SK-N-SH treated with all-trans-retinoic acid at 6 μM for 48 hours (cell line): ENCODE data around the gene SLC6A7.

ENCODE experiments used
- ATAC-seq: fragments of 200-7000 bp; cut with Tn5 transposase; 3 replicates; pipeline ENCODE4 v1.9.1; 2020; ENCODE audit warnings: mild to moderate bottlenecking, moderate library complexity
- ARNTL ChIP-seq: fragments of 450-650 bp; formaldehyde crosslinking; IDR thresholded peaks from 2 replicates; pipeline ENCODE4 v1.5.0; 2020; ENCODE audit warnings: low read depth, mild to moderate bottlenecking, moderate library complexity, borderline replicate concordance
- BACH2 ChIP-seq: fragments of 250-450 bp; sonication (Bioruptor Pico); IDR thresholded peaks from 2 replicates; pipeline ENCODE4 v1.9.0; 2021; ENCODE audit warnings: mild to moderate bottlenecking, borderline replicate concordance
- CSDC2 ChIP-seq: fragments of 250-450 bp; sonication (Bioruptor Pico); IDR thresholded peaks from 2 replicates; pipeline ENCODE4 v1.5.0; 2020; ENCODE audit warnings: mild to moderate bottlenecking, moderate library complexity
- ESRRG ChIP-seq: fragments of 250-450 bp; sonication (Bioruptor Pico); IDR thresholded peaks from 2 replicates; pipeline ENCODE4 v1.6.1; 2021; ENCODE audit warnings: mild to moderate bottlenecking
- ISL1 ChIP-seq: fragments of 250-450 bp; sonication (Bioruptor Pico); IDR thresholded peaks from 2 replicates; pipeline ENCODE4 v2.1.2; 2022; ENCODE audit warnings: mild to moderate bottlenecking, moderate library complexity
- OSR1 ChIP-seq: fragments of 250-450 bp; sonication (Bioruptor Pico); IDR thresholded peaks from 2 replicates; pipeline ENCODE4 v1.8.0; 2022; ENCODE audit warnings: moderate library complexity, mild to moderate bottlenecking, inconsistent platforms
- PPARA ChIP-seq: fragments of 250-450 bp; sonication (Bioruptor Pico); IDR thresholded peaks from 2 replicates; pipeline ENCODE4 v1.5.0; 2020; ENCODE audit warnings: mild to moderate bottlenecking, borderline replicate concordance
- RARB ChIP-seq: fragments of 250-450 bp; sonication (Bioruptor Pico); IDR thresholded peaks from 2 replicates; pipeline ENCODE4 v1.8.0; 2021; ENCODE audit warnings: mild to moderate bottlenecking, moderate library complexity
- SNAI2 ChIP-seq: fragments of 250-450 bp; sonication (Bioruptor Pico); IDR thresholded peaks from 2 replicates; pipeline ENCODE4 v1.5.0; 2020; ENCODE audit warnings: mild to moderate bottlenecking, moderate library complexity
- TCF4 ChIP-seq: fragments of 250-450 bp; sonication (Bioruptor Pico); IDR thresholded peaks from 2 replicates; pipeline ENCODE4 v1.8.0; 2021; ENCODE audit warnings: mild to moderate bottlenecking, moderate library complexity, borderline replicate concordance
- TOX ChIP-seq: fragments of 250-450 bp; sonication (Bioruptor Pico); IDR thresholded peaks from 2 replicates; pipeline ENCODE4 v1.8.0; 2021; ENCODE audit warnings: mild to moderate bottlenecking, moderate library complexity, borderline replicate concordance
- ZC3H10 ChIP-seq: fragments of 250-450 bp; sonication (Bioruptor Pico); IDR thresholded peaks from 2 replicates; pipeline ENCODE4 v1.5.1; 2021; ENCODE audit warnings: mild to moderate bottlenecking, moderate library complexity
- ZFP3 ChIP-seq: fragments of 250-450 bp; sonication (Bioruptor Pico); IDR thresholded peaks from 2 replicates; pipeline ENCODE4 v1.5.0; 2020; ENCODE audit warnings: mild to moderate bottlenecking, moderate library complexity
- ZFP30 ChIP-seq: fragments of 450-650 bp; formaldehyde crosslinking; IDR thresholded peaks from 2 replicates; pipeline ENCODE4 v1.5.0; 2022; ENCODE audit warnings: mild to moderate bottlenecking, moderate library complexity
- ZNF565 ChIP-seq: fragments of 450-650 bp; formaldehyde crosslinking; conservative IDR thresholded peaks from 2 replicates; pipeline ENCODE4 v1.5.0; 2020; ENCODE audit warnings: low read depth, mild to moderate bottlenecking, moderate library complexity
- ZNF70 ChIP-seq: fragments of 450-650 bp; formaldehyde crosslinking; IDR thresholded peaks from 2 replicates; pipeline ENCODE4 v1.5.0; 2020; ENCODE audit warnings: mild to moderate bottlenecking, moderate library complexity
- ZNF8 ChIP-seq: fragments of 450-650 bp; formaldehyde crosslinking; IDR thresholded peaks from 2 replicates; pipeline ENCODE4 v1.5.0; 2020; ENCODE audit warnings: mild to moderate bottlenecking, moderate library complexity
- TF ChIP-seq, protein P1 (sequence below): fragments of 250-450 bp; sonication (Bioruptor Pico); IDR thresholded peaks from 2 replicates; pipeline ENCODE4 v1.5.1; 2021; ENCODE audit warnings: mild to moderate bottlenecking, moderate library complexity
- TF ChIP-seq, protein P2 (sequence below): fragments of 250-450 bp; sonication (Bioruptor Pico); IDR thresholded peaks from 2 replicates; pipeline ENCODE4 v1.5.0; 2020; ENCODE audit warnings: mild to moderate bottlenecking, moderate library complexity
- TF ChIP-seq, protein P3 (sequence below): fragments of 250-450 bp; sonication (Bioruptor Pico); IDR thresholded peaks from 2 replicates; pipeline ENCODE4 v1.8.0; 2020; ENCODE audit warnings: mild to moderate bottlenecking, moderate library complexity, borderline replicate concordance
- TF ChIP-seq, protein P4 (sequence below): fragments of 250-450 bp; sonication (Bioruptor Pico); IDR thresholded peaks from 2 replicates; pipeline ENCODE4 v1.5.1; 2020; ENCODE audit warnings: low read depth, mild to moderate bottlenecking, moderate library complexity
- TF ChIP-seq, protein P5 (sequence below): fragments of 250-450 bp; sonication (Bioruptor Pico); IDR thresholded peaks from 2 replicates; pipeline ENCODE4 v1.8.0; 2021; ENCODE audit warnings: low read depth, mild to moderate bottlenecking, moderate library complexity, borderline replicate concordance

Gene SLC6A7

DNA sequence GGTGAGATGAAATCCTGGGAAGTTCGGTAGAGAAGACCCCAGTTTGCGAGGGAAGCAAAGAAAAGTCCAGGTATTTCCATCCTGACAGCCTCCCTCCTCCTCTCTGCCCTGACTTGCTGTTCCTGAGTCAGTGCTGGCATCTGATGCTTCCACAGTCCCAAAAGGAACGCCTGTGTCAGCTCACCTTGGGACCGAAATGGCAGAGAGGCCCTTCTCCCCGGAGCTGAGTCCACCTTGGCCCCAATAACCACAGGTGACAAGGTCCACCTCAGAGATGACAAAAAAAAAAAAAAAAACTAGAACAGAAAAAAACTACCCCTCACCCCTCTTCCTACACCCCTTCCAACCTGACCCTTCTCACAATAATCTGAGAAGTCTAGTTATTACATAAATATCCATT lies 31.6 kb downstream of the SLC6A7 start:
- TF ChIP-seq ZFP3 (CRISPR knock-in tag) (no peak), ISL1 (CRISPR knock-in tag) (no peak), ZNF70 (CRISPR knock-in tag) (no peak), RARB (CRISPR knock-in tag) (no peak), TCF4 (CRISPR knock-in tag) (no peak), ZNF8 (CRISPR knock-in tag) (no peak), PPARA (CRISPR knock-in tag) (no peak)
- TF ChIP-seq, protein P1, sequence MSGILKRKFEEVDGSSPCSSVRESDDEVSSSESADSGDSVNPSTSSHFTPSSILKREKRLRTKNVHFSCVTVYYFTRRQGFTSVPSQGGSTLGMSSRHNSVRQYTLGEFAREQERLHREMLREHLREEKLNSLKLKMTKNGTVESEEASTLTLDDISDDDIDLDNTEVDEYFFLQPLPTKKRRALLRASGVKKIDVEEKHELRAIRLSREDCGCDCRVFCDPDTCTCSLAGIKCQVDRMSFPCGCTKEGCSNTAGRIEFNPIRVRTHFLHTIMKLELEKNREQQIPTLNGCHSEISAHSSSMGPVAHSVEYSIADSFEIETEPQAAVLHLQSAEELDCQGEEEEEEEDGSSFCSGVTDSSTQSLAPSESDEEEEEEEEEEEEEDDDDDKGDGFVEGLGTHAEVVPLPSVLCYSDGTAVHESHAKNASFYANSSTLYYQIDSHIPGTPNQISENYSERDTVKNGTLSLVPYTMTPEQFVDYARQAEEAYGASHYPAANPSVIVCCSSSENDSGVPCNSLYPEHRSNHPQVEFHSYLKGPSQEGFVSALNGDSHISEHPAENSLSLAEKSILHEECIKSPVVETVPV (CRISPR knock-in tag): no peak
- TF ChIP-seq, protein P2, sequence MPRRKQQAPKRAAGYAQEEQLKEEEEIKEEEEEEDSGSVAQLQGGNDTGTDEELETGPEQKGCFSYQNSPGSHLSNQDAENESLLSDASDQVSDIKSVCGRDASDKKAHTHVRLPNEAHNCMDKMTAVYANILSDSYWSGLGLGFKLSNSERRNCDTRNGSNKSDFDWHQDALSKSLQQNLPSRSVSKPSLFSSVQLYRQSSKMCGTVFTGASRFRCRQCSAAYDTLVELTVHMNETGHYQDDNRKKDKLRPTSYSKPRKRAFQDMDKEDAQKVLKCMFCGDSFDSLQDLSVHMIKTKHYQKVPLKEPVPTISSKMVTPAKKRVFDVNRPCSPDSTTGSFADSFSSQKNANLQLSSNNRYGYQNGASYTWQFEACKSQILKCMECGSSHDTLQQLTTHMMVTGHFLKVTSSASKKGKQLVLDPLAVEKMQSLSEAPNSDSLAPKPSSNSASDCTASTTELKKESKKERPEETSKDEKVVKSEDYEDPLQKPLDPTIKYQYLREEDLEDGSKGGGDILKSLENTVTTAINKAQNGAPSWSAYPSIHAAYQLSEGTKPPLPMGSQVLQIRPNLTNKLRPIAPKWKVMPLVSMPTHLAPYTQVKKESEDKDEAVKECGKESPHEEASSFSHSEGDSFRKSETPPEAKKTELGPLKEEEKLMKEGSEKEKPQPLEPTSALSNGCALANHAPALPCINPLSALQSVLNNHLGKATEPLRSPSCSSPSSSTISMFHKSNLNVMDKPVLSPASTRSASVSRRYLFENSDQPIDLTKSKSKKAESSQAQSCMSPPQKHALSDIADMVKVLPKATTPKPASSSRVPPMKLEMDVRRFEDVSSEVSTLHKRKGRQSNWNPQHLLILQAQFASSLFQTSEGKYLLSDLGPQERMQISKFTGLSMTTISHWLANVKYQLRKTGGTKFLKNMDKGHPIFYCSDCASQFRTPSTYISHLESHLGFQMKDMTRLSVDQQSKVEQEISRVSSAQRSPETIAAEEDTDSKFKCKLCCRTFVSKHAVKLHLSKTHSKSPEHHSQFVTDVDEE (CRISPR knock-in tag): no peak
- ATAC-seq: no peak

DNA sequence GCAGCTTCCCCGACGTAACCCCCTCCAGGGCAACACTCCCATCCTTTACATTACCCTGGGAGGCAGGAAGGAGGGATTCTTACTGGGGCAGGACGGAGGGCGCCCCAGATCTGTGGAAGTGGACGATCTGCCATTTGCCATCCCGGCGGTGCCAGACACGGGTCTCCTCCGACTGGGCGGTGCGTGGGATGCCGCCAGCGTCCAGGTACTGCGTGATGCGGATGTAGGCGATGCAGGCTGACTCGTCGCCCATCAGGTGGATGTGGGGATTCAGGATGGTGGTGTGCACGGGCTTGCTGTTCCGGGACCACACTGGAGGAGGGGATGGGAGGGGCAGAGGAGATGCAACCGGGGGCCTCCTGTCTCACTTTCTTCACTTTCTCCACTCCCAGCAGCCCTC lies 33.0 kb downstream of the SLC6A7 start:
- no peak for ATAC-seq
- TF ChIP-seq, protein P3, sequence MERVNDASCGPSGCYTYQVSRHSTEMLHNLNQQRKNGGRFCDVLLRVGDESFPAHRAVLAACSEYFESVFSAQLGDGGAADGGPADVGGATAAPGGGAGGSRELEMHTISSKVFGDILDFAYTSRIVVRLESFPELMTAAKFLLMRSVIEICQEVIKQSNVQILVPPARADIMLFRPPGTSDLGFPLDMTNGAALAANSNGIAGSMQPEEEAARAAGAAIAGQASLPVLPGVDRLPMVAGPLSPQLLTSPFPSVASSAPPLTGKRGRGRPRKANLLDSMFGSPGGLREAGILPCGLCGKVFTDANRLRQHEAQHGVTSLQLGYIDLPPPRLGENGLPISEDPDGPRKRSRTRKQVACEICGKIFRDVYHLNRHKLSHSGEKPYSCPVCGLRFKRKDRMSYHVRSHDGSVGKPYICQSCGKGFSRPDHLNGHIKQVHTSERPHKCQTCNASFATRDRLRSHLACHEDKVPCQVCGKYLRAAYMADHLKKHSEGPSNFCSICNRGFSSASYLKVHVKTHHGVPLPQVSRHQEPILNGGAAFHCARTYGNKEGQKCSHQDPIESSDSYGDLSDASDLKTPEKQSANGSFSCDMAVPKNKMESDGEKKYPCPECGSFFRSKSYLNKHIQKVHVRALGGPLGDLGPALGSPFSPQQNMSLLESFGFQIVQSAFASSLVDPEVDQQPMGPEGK (CRISPR knock-in tag): no peak
- TF ChIP-seq, protein P4, sequence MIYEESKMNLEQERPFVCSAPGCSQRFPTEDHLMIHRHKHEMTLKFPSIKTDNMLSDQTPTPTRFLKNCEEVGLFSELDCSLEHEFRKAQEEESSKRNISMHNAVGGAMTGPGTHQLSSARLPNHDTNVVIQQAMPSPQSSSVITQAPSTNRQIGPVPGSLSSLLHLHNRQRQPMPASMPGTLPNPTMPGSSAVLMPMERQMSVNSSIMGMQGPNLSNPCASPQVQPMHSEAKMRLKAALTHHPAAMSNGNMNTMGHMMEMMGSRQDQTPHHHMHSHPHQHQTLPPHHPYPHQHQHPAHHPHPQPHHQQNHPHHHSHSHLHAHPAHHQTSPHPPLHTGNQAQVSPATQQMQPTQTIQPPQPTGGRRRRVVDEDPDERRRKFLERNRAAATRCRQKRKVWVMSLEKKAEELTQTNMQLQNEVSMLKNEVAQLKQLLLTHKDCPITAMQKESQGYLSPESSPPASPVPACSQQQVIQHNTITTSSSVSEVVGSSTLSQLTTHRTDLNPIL (CRISPR knock-in tag): no peak
- TF ChIP-seq RARB (CRISPR knock-in tag) (no peak), OSR1 (CRISPR knock-in tag) (no peak), ZNF565 (no peak), ARNTL (CRISPR knock-in tag) (no peak), TOX (no peak), ZFP30 (CRISPR knock-in tag) (no peak), ZFP3 (CRISPR knock-in tag) (no peak), SNAI2 (no peak), ZC3H10 (no peak), ESRRG (no peak), CSDC2 (CRISPR knock-in tag) (no peak), TCF4 (CRISPR knock-in tag) (no peak), ISL1 (CRISPR knock-in tag) (no peak), ZNF8 (CRISPR knock-in tag) (no peak)
- TF ChIP-seq, protein P1 (CRISPR knock-in tag): no peak

DNA sequence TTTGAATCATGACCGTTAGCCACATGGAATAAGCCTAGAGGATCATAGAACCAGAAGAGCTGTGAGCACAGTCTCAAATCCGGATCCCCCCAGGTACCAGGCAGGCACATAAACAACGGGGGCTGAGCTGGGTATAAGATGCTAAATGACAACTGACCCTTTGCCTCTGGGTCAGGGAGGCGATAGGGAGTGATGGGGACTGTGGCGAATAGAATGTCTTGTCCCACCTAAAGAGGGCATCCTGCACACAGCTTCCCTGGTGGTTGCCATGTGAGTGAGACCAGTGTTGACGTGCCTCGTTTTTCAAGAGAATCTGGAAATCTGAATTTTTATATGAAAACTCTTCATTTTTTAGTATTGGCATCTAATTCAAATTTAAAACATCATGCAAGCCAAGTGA lies 33.6 kb downstream of the SLC6A7 start:
- no peak for ATAC-seq
- TF ChIP-seq ZFP30 (CRISPR knock-in tag) (no peak), ZFP3 (CRISPR knock-in tag) (no peak), CSDC2 (CRISPR knock-in tag) (no peak), BACH2 (CRISPR knock-in tag) (no peak)
- TF ChIP-seq, protein P3 (CRISPR knock-in tag): no peak
- TF ChIP-seq, protein P1 (CRISPR knock-in tag): no peak
- TF ChIP-seq, protein P5, sequence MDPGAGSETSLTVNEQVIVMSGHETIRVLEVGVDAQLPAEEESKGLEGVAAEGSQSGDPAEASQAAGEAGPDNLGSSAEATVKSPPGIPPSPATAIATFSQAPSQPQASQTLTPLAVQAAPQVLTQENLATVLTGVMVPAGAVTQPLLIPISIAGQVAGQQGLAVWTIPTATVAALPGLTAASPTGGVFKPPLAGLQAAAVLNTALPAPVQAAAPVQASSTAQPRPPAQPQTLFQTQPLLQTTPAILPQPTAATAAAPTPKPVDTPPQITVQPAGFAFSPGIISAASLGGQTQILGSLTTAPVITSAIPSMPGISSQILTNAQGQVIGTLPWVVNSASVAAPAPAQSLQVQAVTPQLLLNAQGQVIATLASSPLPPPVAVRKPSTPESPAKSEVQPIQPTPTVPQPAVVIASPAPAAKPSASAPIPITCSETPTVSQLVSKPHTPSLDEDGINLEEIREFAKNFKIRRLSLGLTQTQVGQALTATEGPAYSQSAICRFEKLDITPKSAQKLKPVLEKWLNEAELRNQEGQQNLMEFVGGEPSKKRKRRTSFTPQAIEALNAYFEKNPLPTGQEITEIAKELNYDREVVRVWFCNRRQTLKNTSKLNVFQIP (CRISPR knock-in tag): no peak
